Skin epidermis (tissue), 12 donors: Measurements from ENCODE around the gene PLPPR1.
"Not testable (repeated sequence)": the region's sequence is repeated elsewhere in the genome, so short reads cannot be mapped to it uniquely, and the experiment has no call there.

Experiments
- H3K27ac ChIP-seq, 21 experiments: fragments of 200-600 bp; sonication (generic) in 11 of 21; one replicate each; pipeline ENCODE4 v1.5.0; 2020; ENCODE audit warnings: mild to moderate bottlenecking in 3 of 21, inconsistent platforms in 2 of 21, moderate library complexity in 2 of 21
- H3K4me3 ChIP-seq, 7 experiments: fragments of 200-600 bp; sonication (generic) in 2 of 7; one replicate each; pipeline ENCODE4 v1.5.0; 2020; ENCODE audit warnings: inconsistent platforms in 2 of 7, mild to moderate bottlenecking in 2 of 7, moderate library complexity in 1 of 7

Gene PLPPR1

GRCh38 chr9:101268426-101268825 is 239.9 kb downstream of the PLPPR1 start:
- H3K27ac ChIP-seq = no peak overlapping the region
- H3K4me3 ChIP-seq = no peak overlapping the region

DNA sequence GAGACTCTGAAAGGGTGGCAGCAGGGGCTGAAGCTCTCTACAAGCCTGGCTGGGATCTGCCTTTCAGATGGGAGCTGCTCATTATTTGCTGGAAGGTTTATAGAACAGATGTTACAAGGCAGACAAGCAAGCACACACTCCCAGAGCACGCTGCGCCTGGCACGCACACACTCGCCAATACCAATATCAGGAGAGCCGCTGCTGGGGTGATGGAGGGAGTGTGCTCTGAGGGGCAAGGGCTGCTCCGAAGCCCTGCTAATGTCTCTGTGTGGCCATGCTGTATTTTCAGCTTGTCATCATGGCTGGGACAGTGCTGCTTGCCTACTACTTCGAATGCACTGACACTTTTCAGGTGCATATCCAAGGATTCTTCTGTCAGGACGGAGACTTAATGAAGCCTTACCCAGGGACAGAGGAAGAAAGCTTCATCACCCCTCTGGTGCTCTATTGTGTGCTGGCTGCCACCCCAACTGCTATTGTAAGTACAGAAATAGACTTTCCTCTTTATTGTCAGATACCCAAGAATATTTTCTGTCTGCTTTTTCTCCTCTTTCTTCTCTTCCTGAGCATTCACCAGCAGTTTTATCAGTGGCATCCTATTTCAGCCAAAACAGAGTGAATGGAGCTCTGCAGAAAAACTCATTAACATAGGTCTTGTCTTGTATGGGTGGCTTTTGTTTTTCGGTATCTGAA is 241.2 kb downstream of the PLPPR1 start:
- H3K4me3 ChIP-seq = no peak overlapping the region
- H3K27ac ChIP-seq = no peak overlapping the region

GRCh38 chr9:101270302-101270701 is 241.8 kb downstream of the PLPPR1 start:
- Histone ChIP-seq H3K4me3 (no peak overlapping the region), H3K27ac (no peak overlapping the region)

DNA sequence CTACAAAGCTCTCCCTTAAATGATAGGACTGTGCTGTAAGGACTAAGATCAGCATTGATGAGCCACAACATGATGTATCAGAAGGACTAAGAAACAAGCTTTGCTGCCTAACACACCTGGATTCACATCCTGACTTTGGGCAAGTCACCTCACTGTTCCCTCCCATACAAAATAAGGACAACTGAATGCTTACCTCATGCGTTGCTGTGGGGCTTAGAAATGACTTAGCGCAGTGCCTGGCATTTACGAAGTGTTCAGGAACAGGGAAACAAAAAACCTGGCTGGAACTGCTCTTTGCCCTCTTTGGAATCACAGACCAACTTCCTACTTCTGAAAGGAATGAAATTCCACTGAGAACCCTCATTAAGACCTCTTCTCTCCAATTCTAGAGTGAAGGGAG is 242.6 kb downstream of the PLPPR1 start:
- Histone ChIP-seq H3K4me3 (no peak overlapping the region), H3K27ac (no peak overlapping the region)

GRCh38 chr9:101274971-101275768 is 246.6 kb downstream of the PLPPR1 start:
- no peak overlapping the region for H3K27ac ChIP-seq
- no peak overlapping the region for H3K4me3 ChIP-seq

DNA sequence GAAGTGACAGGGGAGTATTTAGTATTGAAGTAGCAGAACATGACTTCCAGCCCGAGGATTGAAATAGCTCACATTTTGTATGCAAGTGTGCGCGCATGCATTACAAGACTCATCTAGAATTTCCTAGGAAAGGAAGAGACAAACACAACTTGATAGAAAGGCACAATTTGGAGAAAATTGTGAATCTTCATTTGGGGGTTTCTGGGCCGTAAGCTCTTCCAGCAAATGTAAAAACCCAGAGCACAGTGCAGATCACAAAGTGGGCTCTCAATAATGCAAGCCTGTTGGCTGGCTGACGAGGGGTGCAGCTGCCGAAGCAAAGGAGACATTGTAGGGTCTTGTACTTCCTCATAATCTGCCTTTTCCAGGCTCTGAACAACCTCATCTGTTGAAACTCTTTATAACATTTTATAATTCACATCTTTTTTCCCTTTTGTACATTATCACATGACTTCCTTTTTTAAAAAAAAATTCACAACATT is 247.3 kb downstream of the PLPPR1 start:
- Histone ChIP-seq H3K4me3 (no peak overlapping the region), H3K27ac (no peak overlapping the region)

DNA sequence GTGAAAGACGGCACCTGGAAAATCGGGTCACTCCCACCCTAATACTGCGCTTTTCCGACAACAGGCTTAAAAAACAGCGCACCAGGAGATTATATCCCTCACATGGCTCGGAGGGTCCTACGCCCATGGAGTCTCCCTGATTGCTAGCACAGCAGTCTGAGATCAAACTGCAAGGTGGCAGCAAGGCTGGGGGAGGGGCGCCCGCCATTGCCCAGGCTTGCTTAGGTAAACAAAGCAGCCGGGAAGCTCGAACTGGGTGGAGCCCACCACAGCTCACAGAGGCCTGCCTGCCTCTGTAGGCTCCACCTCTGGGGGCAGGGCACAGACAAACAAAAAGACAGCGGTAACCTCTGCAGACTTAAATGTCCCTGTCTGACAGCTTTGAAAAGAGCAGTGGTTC is 262.5 kb downstream of the PLPPR1 start:
- H3K27ac ChIP-seq, H3K4me3 ChIP-seq: not testable (repeated sequence)

GRCh38 chr9:101299901-101300300 is 271.4 kb downstream of the PLPPR1 start:
- H3K4me3 ChIP-seq = no peak overlapping the region
- no peak overlapping the region for H3K27ac ChIP-seq

DNA sequence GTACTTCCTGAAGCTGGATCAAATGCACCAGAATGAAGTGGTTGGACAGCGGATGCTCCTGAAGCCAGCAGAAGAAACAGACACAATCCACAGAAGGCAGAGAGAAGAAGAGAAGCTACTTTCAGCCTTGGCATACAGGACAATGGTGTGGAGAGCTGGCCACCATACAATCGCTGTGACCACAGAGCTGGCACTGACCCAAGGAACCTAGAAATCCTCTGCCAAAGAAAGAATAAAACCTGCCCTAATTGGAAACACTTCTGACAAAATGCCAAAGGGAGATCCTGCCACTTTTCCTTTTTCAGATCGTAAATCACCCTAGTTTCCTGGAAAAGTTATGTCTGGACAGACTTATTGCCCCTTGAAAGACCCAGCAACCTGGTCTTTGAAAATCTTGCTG is 278.5 kb downstream of the PLPPR1 start:
- H3K4me3 ChIP-seq = no peak overlapping the region
- no peak overlapping the region for H3K27ac ChIP-seq

DNA sequence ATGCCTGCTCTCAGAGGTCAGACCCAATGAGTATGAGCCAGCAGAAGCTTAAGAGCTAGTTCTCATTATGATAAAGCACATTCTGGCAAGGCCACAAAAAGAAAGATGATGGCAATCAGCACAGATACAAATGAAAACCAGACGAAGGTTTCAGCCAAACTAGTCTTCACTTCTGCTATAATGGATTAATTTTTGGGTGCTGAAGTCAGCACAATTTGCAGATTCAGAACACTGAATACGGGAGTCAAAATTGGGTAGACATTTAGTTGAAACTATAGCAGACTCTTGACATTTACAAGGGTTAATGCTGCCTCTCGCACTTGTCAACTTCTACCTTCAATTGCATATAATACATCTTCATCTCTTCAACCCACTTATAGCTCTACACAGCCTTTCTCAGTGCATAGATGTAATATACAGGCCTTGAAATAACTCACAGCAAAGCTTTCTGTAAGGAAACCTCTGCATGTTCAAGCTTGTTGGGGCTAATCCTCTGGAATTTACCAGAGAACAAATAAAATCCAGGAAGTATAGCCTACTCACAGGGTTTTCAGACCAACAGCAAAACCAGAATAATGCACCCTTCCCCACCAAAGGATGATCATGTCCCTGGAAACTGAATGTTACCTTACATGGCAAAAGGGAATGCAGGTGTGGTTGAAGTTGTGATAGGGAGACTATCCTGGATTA is 279.1 kb downstream of the PLPPR1 start:
- H3K27ac ChIP-seq = no peak overlapping the region
- no peak overlapping the region for H3K4me3 ChIP-seq

DNA sequence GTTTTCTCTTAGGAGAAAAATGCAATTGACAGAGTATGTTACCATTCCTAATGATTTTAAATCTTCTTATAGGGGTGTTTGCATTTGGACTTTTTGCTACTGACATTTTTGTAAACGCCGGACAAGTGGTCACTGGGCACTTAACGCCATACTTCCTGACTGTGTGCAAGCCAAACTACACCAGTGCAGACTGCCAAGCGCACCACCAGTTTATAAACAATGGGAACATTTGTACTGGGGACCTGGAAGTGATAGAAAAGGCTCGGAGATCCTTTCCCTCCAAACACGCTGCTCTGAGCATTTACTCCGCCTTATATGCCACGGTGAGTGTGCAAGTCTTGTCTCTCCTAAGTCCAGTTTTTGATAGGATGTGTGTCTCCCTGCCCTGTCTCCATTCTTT is 280.6 kb downstream of the PLPPR1 start:
- H3K4me3 ChIP-seq = no peak overlapping the region
- H3K27ac ChIP-seq = no peak overlapping the region

GRCh38 chr9:101311191-101311590 is 282.7 kb downstream of the PLPPR1 start:
- Histone ChIP-seq H3K27ac (no peak overlapping the region), H3K4me3 (no peak overlapping the region)

- Histone ChIP-seq H3K4me3 (no peak overlapping the region), H3K27ac (no peak overlapping the region)
These were observed 283.4 kb downstream of the PLPPR1 start for GRCh38 chr9:101311758-101312420.

DNA sequence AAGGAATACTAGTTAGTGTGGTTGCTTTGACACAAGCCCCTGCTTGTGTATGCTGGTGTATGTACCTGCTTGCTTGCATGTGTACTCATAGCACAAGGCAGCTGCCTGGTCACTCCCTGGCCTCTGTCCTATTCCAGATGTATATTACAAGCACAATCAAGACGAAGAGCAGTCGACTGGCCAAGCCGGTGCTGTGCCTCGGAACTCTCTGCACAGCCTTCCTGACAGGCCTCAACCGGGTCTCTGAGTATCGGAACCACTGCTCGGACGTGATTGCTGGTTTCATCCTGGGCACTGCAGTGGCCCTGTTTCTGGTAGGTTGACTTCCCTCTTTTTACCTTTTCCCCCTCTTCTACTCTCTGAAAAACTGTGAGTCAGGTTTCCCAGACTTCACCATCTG is 284.1 kb downstream of the PLPPR1 start:
- H3K4me3 ChIP-seq = no peak overlapping the region
- no peak overlapping the region for H3K27ac ChIP-seq

GRCh38 chr9:101315112-101315450 is 286.6 kb downstream of the PLPPR1 start:
- Histone ChIP-seq H3K4me3 (no peak overlapping the region), H3K27ac (no peak overlapping the region)

DNA sequence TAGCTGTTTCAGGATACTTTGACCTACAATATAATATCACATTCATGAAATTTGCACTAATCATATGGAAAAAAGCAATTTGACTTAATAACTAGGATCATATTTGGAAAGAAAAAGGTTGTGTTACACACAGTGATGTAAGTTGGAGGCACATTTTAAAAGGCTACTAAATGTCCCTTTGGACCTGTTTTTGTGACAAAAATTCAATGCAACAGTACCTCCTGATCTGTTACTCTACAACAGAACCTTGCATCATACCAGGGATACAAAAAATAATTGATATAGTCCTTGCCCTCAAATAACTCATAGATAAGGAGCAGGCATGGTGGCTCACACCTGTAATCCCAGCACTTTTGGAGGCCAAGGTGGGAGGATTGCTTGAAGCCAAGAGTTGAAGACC is 289.2 kb downstream of the PLPPR1 start:
- Histone ChIP-seq H3K27ac (no peak overlapping the region), H3K4me3 (no peak overlapping the region)

DNA sequence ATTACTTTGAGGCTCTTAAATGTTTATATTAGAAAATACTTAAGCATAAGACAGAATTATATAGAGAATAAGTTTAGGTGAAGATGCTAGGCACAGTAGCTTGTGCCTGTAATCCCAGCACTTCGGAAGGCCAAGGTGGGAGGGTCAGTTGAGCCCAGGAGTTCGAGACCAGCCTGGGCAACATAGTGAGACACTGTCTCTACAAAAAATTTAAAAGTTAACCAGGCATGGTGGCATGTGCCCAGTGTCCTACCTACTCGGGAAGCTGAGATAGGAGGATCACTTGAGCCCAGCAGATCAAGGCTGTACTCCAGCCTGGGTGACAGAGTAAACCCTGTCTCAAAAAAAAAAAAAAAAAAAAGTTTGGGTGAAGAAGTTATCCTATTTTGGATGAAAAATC is 294.6 kb downstream of the PLPPR1 start:
- no peak overlapping the region for H3K27ac ChIP-seq
- H3K4me3 ChIP-seq = no peak overlapping the region

GRCh38 chr9:101324245-101324804 is 295.8 kb downstream of the PLPPR1 start:
- H3K4me3 ChIP-seq = no peak overlapping the region
- no peak overlapping the region for H3K27ac ChIP-seq

DNA sequence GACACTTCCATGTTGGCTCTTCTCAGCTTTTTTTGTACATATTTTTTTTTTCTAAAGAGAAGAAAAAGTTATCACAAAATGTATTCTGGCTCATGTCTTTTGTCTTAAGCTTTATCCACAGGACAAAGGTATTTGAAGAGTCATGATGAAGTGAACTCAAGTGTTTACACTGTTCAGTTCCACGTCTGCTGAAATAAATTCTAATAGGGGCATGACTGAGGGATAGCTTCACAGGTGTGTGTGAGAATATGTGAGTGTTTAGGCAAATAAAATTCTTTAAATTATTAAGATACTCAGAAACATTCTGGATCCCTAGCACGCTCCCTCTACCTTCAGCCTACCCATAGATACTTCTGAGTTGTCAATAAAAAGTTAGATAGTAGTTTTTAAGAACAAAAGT is 296.5 kb downstream of the PLPPR1 start:
- no peak overlapping the region for H3K27ac ChIP-seq

GRCh38 chr9:101326035-101326434 is 297.5 kb downstream of the PLPPR1 start:
- Histone ChIP-seq H3K27ac (no peak overlapping the region), H3K4me3 (no peak overlapping the region)

More for the DNA sequence above, 296.5 kb downstream of the PLPPR1 start:
- H3K4me3 ChIP-seq = no peak overlapping the region
